ENCODE measurements around the gene CSTF1.
"Not testable (repeated sequence)": the region's sequence is repeated elsewhere in the genome, so short reads cannot be mapped to it uniquely, and the experiment has no call there.

CSTF1 gene

GRCh38 chr20:56411287-56411686 lies 18.8 kb downstream of the CSTF1 start:
- DNase-seq: not testable (repeated sequence)

- DNase-seq: no peak
Measured at GRCh38 chr20:56411759-56412472, 19.5 kb downstream of the CSTF1 start, which contains the start of gene CASS4. CASS4 (plus strand) TSS chr20:56412260; CDS start chr20:56412459, 199 bp downstream.

DNA sequence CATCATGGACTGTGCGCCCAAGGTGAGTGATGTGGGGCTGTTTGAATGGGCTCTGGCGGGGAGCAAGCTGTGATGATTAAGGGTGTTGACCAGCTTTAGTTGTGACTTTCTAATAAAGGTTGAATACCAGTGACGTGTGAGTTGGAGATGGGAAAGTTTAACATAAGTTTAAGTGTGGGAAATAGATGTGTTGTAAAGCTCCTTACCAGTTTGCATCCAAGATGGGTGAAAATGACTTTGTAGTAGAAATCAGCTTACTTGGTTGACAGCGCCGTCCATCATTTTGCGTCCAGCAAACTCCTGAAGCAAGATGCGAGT lies 20.0 kb downstream of the CSTF1 start:
- no peak for DNase-seq

DNA sequence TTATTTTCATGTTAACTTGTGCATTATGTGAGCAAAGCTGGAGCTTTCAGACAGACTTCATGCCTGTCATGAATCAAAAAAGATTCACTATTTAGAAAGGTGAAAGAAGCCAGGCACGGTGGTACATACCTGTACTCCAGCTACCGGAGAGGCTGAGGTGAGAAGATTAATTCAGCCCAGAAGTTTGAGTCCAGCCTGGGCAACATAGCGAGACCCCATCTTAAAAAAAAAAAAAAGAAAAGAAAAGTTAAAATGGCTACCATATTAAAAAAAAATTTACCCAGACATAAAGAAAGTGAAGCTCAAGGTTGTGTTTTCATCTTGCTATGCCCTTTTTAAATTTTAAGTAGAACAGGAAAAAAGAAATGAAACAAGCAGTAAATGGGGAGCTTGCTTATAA lies 20.5 kb downstream of the CSTF1 start:
- no peak for DNase-seq

DNA sequence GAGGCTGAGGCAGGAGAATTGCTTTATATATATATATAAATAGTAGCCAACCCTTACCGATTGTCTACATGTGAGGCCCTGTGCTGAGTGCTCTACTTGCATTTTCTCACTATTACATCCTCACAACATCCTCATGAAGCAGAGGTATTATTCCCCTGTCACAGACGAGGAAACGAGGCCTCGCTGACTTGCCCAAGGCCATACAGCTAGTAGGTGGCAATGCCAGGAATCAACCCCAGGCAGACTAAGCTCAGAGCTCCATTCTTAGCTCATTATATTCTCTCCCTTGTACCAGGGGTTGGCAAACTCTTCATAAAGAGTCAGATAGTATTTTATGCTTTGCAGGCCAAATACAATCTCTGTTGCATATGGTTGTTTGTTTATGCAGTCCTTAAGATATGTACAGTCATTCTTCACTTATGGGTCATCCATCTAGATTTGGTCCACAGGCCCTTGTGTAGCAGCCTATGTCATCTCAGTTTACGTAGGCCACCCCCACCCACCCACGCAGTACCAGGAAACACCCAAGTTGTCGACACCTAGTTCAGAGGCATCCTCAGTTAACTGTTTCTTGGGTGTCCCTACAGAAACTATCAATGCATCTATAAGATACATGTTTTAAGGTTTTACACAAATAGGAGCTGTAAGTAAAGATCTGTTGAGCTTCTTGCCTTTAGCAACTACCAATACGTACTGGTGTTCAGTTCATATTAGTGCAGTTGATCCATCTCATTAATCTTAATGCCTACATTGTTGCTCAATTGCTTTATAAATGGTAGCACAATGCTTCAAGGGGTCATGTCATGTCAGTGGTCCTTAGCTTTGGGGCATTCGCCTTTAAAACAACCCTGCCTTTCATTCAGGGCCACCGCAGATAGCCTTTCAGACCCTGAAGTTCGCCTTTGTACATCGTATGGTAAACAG lies 22.7 kb downstream of the CSTF1 start:
- DNase-seq: no peak

- no peak for DNase-seq
Measured at GRCh38 chr20:56417402-56417801, 25.0 kb downstream of the CSTF1 start.

GRCh38 chr20:56417911-56418310 lies 25.5 kb downstream of the CSTF1 start:
- no peak for DNase-seq

GRCh38 chr20:56418385-56418861 lies 26.0 kb downstream of the CSTF1 start:
- no peak for DNase-seq

DNA sequence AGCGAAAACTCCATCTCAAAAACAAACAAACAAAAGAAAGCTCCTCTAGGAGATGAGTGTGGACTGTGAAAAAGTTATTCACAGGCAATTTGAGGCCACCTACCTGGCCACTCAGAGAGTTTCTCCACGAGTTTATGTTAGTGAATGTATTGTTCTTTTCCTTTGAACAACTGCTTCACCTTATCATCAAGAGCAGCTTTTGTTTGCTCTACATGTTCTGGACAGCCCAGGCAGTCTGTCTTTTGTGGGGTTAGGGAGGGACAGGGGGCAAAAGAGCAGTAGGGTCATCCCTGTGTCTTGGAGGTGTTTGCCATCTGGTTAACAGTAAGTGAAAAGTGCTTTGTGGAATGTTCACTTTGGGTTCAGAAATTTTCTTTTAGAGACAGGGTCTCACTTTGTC lies 27.6 kb downstream of the CSTF1 start:
- DNase-seq: no peak

GRCh38 chr20:56420940-56421688 lies 28.7 kb downstream of the CSTF1 start:
- DNase-seq: no peak

DNA sequence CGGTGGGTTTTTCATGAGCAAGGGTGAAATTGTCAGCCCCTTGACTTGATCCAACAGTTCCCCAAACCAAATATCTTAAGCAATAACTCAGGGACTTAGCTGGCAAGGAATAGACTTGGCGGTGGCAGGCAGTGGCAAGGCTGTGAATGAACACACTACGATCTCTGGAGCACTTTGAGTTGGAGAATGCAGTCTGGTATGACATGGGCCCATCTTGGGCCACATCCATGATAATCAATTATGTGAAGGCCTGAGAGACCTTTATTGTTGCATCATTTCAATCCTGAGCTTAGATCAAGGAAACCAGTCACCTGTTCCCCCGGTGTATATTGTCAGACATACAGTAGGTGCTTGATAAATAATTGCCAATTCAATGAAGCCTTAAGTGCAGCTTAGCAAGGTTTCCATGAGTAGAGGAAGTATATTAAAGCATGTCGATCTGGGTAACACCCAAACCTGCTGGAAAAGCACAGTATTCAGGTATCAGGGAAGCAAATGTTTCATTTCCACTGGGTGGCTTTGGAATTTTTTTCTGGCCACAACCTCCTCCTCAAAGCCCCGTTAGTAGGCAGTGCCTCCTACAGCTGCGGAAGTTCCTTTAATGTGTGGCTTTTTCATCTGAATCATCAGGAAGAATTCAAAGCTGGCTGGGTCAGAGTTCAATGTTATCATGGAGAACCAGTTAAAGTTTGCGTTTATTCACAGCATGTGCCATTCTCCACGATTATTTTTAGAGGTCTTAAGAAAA lies 29.8 kb downstream of the CSTF1 start:
- no peak for DNase-seq

DNA sequence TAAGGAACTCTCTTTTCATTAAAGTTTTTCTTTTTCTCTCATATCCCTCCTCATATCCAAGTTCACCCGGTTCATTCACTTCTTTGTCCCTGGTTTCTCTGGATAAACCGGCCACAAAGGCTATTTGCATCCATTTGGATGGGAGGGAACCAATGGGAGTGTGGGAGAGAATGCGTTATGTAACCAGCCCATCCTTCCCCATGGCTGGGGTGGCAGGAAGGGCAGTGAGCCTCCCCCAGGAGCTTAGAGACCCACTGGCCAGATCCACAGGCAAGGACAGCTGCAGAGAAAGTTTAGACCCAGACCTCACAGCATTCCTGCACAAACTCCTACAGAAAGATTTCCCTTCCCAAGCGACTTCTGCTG lies 30.4 kb downstream of the CSTF1 start:
- DNase-seq: no peak

- DNase-seq: no peak
Measured at GRCh38 chr20:56423211-56423610, 30.8 kb downstream of the CSTF1 start.

DNA sequence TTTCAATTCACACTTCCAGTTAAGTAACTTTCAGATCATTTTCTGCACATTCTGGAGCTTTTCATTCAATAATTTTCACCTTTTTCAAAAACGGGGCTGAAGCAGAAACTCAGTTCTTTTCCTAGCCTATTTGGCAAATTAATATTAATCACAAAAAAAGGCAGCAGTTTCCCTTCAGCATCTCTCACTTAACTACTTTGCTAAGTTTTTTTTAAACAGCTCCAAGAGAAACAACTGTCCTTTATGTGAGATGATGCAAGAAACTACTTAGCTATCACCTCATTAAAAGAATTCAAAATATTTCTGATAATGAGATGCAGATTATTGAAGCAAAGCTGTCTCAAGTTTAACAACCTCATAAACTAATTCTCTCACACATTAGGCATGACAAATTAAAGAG lies 31.4 kb downstream of the CSTF1 start:
- DNase-seq: no peak

GRCh38 chr20:56424931-56425330 lies 32.5 kb downstream of the CSTF1 start:
- DNase-seq: no peak

DNA sequence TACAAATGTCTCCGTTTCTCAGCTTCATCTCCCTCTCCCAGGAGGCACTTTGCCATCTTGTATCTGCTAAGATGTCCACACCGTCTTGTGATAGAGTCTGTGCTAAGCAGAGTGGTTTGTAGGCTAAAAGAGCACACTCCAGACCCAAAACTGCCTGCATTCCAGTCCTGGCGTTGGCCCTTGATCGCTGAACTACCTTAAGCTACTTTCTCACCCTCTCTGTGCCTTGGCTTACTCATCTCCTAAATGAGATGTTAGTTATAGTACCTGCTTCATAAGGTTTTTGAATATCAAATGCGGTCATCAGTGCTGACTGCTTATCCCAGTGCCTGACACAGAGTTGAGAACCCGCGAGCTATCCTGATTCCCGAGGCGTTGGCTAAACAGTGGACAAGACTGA lies 33.6 kb downstream of the CSTF1 start:
- DNase-seq: no peak

DNA sequence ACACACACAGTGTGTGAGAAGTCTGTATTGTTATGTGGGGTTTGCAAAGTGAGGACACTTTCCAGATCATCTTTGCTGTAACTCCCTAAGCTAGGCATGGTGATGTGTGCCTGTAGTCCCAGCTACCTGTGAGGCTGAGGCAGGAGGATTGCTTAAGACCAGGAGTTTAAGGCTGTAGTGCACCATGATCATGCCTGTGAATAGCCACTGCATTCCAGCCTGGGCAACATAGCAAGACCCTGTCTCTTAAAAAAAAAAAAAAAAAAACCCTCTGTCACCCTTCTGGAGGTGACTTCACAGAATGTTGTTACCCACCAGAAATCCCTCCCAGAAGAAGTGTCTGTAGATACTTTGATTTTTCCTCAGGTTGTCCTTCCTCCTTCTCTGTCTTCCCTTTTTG lies 34.5 kb downstream of the CSTF1 start:
- no peak for DNase-seq

GRCh38 chr20:56427797-56428196 lies 35.4 kb downstream of the CSTF1 start:
- no peak for DNase-seq

GRCh38 chr20:56428410-56428809 lies 36.0 kb downstream of the CSTF1 start:
- no peak for DNase-seq

DNA sequence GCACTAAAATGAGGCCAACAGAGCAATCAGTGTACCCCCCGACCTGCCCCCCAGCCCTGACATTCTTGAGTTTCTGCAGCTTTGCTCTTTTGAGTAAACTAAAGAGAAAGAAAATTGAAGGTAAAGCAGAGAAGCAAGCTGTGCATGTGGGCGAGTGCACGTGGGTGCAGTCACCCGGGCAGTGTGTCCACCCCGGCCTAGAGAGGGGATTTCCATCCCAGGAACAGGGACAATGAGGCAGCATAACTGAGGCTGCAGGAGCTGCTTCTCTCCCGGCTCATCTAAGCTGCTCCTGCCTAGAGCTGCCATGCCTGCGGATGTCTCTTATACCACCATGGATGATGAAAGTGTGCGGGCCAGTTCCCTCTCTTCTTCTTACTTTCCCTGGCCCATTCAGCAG lies 36.4 kb downstream of the CSTF1 start:
- DNase-seq: no peak

GRCh38 chr20:56429502-56429901 lies 37.1 kb downstream of the CSTF1 start:
- no peak for DNase-seq

GRCh38 chr20:56429941-56430340 lies 37.5 kb downstream of the CSTF1 start:
- no peak for DNase-seq

- DNase-seq: no peak
Measured at GRCh38 chr20:56430461-56430860, 38.0 kb downstream of the CSTF1 start.
